Measurements from ENCODE around the gene GFRA4. TPM values are rescaled to one million over a fixed set of nuclear protein-coding genes. Genes with fewer than 3 reads are reported as not detected.

GFRA4 gene
- total RNA-seq, 1 experiment from 2014 or later = not detected

DNA sequence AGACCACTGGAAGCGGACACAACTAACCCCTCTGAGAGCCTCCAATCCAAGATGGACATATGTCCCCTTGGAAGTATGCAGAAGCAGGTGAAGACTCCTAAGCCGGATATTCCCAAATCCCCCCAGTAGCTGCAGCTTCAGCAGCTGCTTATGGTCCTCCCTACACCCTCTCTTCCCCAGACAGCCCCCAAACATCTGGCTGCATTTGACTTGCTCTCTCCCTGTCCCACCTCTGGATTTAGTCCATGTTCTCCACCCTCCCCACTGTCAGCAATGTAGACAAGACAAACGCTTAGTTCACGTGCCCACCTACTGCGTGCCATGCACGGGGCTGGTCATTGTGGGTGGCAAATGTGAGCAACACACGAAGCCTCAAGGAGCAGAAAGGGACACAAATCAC lies 23.2 kb upstream of the GFRA4 start:
- H3K27ac ChIP-seq (ENCODE audit: low read length) = no peak overlapping the region
- BruUV-seq (replicated peaks) = no TSS peak
- peaks cover 13% of the 10 kb centered on the region for H3K4me1 ChIP-seq (ENCODE audit: insufficient read depth, low read length)
- no peaks in the 10 kb centered on the region for H3K9me2 ChIP-seq (replicated peaks; ENCODE audit: low read length)
- H3K79me2 ChIP-seq (ENCODE audit: low read length) = no peaks in the 10 kb centered on the region
- H3K36me3 ChIP-seq (ENCODE audit: low read depth, low read length) = no peaks in the 10 kb centered on the region
- H3K4me2 ChIP-seq (ENCODE audit: low read length) = peak overlapping the region; percentile 19; the same call in 1 of the 2 replicates
- ChIA-PET CTCF (no interaction called here), POLR2A (ENCODE audit: unreplicated experiment) (interaction anchor here (0.6 kb wide), 1 partner anchor 320 kb away, joined by 3 read pairs; no protein-coding TSS in a partner anchor)
- no peak overlapping the region for H3K9ac ChIP-seq (ENCODE audit: low read length)
- no peak overlapping the region for H2AFZ ChIP-seq (ENCODE audit: low read length)
- no peaks in the 10 kb centered on the region for H3F3A ChIP-seq (ENCODE audit: low read length, unreplicated experiment)
- ATAC-seq (no peak), DNase-seq (no peak)
- H3K9me3 ChIP-seq (ENCODE audit: low read length) = no peaks in the 10 kb centered on the region
- intact Hi-C loops (cut with micrococcal nuclease) = no loop called here
- TF ChIP-seq EZH2 (IDR thresholded peaks at IDR 0.05; ENCODE audit: low read length, unreplicated experiment) (no peak), EZH2phosphoT487 (IDR thresholded peaks at IDR 0.05; ENCODE audit: borderline replicate concordance, low read length) (no peak)
- TF ChIP-seq, protein P1, sequence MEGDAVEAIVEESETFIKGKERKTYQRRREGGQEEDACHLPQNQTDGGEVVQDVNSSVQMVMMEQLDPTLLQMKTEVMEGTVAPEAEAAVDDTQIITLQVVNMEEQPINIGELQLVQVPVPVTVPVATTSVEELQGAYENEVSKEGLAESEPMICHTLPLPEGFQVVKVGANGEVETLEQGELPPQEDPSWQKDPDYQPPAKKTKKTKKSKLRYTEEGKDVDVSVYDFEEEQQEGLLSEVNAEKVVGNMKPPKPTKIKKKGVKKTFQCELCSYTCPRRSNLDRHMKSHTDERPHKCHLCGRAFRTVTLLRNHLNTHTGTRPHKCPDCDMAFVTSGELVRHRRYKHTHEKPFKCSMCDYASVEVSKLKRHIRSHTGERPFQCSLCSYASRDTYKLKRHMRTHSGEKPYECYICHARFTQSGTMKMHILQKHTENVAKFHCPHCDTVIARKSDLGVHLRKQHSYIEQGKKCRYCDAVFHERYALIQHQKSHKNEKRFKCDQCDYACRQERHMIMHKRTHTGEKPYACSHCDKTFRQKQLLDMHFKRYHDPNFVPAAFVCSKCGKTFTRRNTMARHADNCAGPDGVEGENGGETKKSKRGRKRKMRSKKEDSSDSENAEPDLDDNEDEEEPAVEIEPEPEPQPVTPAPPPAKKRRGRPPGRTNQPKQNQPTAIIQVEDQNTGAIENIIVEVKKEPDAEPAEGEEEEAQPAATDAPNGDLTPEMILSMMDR (conservative IDR thresholded peaks at IDR 0.05; ENCODE audit: low read depth, low read length) = no peak
- H3K4me3 ChIP-seq (ENCODE audit: low read length) = no peak overlapping the region
- no peaks in the 10 kb centered on the region for H4K20me1 ChIP-seq (ENCODE audit: low read length)
- peaks cover 4% of the 10 kb centered on the region for H3K27me3 ChIP-seq (ENCODE audit: low read length)

DNA sequence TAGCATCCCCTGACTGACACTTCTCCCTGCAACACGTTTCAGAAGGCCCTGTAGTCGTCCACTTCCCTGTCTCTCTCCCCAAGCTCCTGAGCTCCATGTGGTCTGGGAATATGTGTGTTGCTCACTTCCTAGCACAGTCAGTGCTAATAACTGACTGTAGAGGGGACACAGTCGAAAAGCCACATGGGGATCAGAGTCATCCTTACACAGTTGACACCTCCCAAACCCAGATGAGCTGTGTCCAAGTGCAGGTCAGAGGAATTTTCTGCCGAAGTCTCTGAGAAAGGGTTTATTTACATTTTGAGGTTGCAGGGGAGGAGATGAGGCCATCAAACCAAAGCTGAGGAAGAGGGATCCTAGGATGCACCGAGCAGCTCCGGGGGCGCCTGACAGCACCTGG lies 22.1 kb upstream of the GFRA4 start:
- DNase-seq = no peak
- H3F3A ChIP-seq (ENCODE audit: low read length, unreplicated experiment) = no peaks in the 10 kb centered on the region
- no peaks in the 10 kb centered on the region for H3K79me2 ChIP-seq (ENCODE audit: low read length)
- no peak for ATAC-seq
- peaks cover 13% of the 10 kb centered on the region for H3K4me1 ChIP-seq (ENCODE audit: insufficient read depth, low read length)
- no peak overlapping the region for H3K27ac ChIP-seq (ENCODE audit: low read length)
- TF ChIP-seq, protein P1 (conservative IDR thresholded peaks at IDR 0.05; ENCODE audit: low read depth, low read length) = no peak
- TF ChIP-seq EZH2 (IDR thresholded peaks at IDR 0.05; ENCODE audit: low read length, unreplicated experiment) (no peak), EZH2phosphoT487 (IDR thresholded peaks at IDR 0.05; ENCODE audit: borderline replicate concordance, low read length) (no peak)
- no peak overlapping the region for H3K9ac ChIP-seq (ENCODE audit: low read length)
- H3K9me2 ChIP-seq (replicated peaks; ENCODE audit: low read length) = no peaks in the 10 kb centered on the region
- no peaks in the 10 kb centered on the region for H3K36me3 ChIP-seq (ENCODE audit: low read depth, low read length)
- ChIA-PET POLR2A (ENCODE audit: unreplicated experiment) (no interaction called here), CTCF (no interaction called here)
- BruUV-seq (replicated peaks) = no TSS peak
- intact Hi-C loops (cut with micrococcal nuclease) = no loop called here
- H3K27me3 ChIP-seq (ENCODE audit: low read length) = peaks cover 9% of the 10 kb centered on the region
- no peak overlapping the region for H2AFZ ChIP-seq (ENCODE audit: low read length)
- H4K20me1 ChIP-seq (ENCODE audit: low read length) = no peaks in the 10 kb centered on the region
- H3K9me3 ChIP-seq (ENCODE audit: low read length) = no peaks in the 10 kb centered on the region
- H3K4me3 ChIP-seq (ENCODE audit: low read length) = no peak overlapping the region
- no peak overlapping the region for H3K4me2 ChIP-seq (ENCODE audit: low read length)

DNA sequence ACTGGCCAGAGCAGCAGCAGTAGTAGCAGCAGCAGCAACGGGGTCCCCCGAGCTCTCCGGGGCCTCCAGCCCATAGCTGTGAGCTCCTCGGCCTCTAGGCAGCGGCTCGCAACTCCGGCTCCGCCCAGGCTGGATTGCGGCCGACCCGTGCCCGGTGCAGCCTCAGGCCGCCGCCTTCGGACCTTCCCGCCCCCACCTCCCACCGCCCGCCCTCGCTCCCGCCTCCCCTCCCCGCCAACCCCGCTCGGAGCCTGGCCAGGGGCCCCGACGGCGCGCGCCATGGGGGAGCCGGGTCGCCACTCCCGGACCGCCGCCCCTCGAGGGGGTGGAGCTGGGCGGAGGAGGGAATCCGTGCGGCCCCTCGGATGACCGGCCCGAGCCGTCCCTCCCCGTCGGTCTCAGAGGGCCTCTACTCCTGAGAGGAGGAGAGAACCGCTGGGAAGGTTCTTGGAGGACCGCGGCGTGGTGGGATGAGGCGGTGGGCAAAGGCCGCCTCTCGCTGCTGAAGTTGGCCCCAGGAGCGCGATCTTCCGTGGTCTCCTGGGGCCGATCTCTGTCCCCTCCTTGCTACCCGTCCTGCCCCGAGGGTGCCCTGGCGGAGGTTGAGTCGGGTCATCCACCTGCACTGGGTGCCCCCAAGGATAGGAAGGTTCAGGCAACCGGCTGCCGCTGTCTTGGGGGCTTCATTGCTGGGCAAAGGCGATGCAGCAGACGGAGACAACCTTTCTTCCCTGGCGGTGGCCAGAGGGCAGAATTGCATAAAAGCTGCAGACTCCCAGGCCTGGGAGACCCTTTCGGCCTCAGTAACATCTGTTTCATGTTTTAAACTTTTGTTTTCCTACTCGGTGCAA lies 19.0 kb upstream of the GFRA4 start, which contains the start of gene ADAM33:
Gene ADAM33, minus strand, starts transcription at position 80 of the 851 bp plus-strand sequence. Its CDS starts 6 bp downstream, at position 74.
- POLR2A ChIA-PET (ENCODE audit: unreplicated experiment) = no interaction called here
- no peak within 1 kb of the TSS for H3K9ac ChIP-seq (ENCODE audit: low read length)
- CTCF ChIA-PET = no interaction called here

More for the DNA sequence above, 19.0 kb upstream of the GFRA4 start, which contains the start of gene ADAM33:
- Histone ChIP-seq H3K27ac (ENCODE audit: low read length) (no peak within 1 kb of the TSS), H3K27me3 (ENCODE audit: low read length) (peaks cover 9% of the 10 kb centered on the region), H4K20me1 (ENCODE audit: low read length) (no peaks in the 10 kb centered on the region), H3F3A (ENCODE audit: low read length, unreplicated experiment) (no peaks in the 10 kb centered on the region), H3K79me2 (ENCODE audit: low read length) (no peaks in the 10 kb centered on the region), H2AFZ (ENCODE audit: low read length) (peak within 1 kb of the TSS; percentile 72; the same call in 1 of the 2 replicates), H3K9me3 (ENCODE audit: low read length) (no peaks in the 10 kb centered on the region), H3K36me3 (ENCODE audit: low read depth, low read length) (no peaks in the 10 kb centered on the region), H3K9me2 (replicated peaks; ENCODE audit: low read length) (no peaks in the 10 kb centered on the region), H3K4me2 (ENCODE audit: low read length) (peak within 1 kb of the TSS; percentile 78), H3K4me1 (ENCODE audit: insufficient read depth, low read length) (peaks cover 10% of the 10 kb centered on the region), H3K4me3 (ENCODE audit: low read length) (peak within 1 kb of the TSS; percentile 60)
- peak; percentile 14; the same call in 1 of the 2 replicates for ATAC-seq
- DNase-seq = no peak
- BruUV-seq (replicated peaks) = no TSS peak
- TF ChIP-seq EZH2 (IDR thresholded peaks at IDR 0.05; ENCODE audit: low read length, unreplicated experiment) (no peak), EZH2phosphoT487 (IDR thresholded peaks at IDR 0.05; ENCODE audit: borderline replicate concordance, low read length) (no peak)
- TF ChIP-seq, protein P1 (conservative IDR thresholded peaks at IDR 0.05; ENCODE audit: low read depth, low read length) = no peak
- intact Hi-C loops (cut with micrococcal nuclease) = no loop called here
